Hematopoietic multipotent progenitor cell treated with erythropoietin and hydrocortisone succinate and interleukin-3 and kit ligand, for 6 days (in vitro differentiated cells): Measurements from ENCODE around the gene ZNF224.
A peak's percentile ranks its signal among the peaks of the same experiment; 100 is the strongest.

Source experiments
- DNase-seq: peaks from one replicate; pipeline ENCODE4 v3.0.0-alpha.2; 2015

Gene ZNF224

GRCh38 chr19:44141191-44142058 is 47.3 kb downstream of the ZNF224 start, which contains the start of gene ZNF234:
ZNF234 (plus strand) TSS chr19:44141554; CDS start chr19:44144633, 3,079 bp downstream.
- DNase-seq: peak; percentile 92

- DNase-seq: peak; percentile 63
Measured at GRCh38 chr19:44142059-44142433, 47.9 kb downstream of the ZNF224 start.

- peak; percentile 44 for DNase-seq
Measured at GRCh38 chr19:44149776-44150175, 55.6 kb downstream of the ZNF224 start.

GRCh38 chr19:44151491-44151890 is 57.3 kb downstream of the ZNF224 start:
- no peak for DNase-seq

- DNase-seq: no peak
Measured at GRCh38 chr19:44156475-44156874, 62.3 kb downstream of the ZNF224 start.
